Stimulated activated CD4-positive, alpha-beta T cell treated with anti-CD3 and anti-CD28 coated beads, Interleukin-12 subunit alpha, Interleukin-12 subunit beta, amount 100 ng/mL, for 4 hours (primary cell): ENCODE results near the gene CHN1.

Experiments used
- DNase-seq: peaks from one replicate; pipeline ENCODE4 v3.0.0-alpha.2; 2020

CHN1 gene

GRCh38 chr2:174780856-174781255, 224.3 kb downstream of the CHN1 start:
- DNase-seq: no peak

GRCh38 chr2:174780191-174780840, 224.9 kb downstream of the CHN1 start:
- DNase-seq: no peak

GRCh38 chr2:174779361-174779928, 225.7 kb downstream of the CHN1 start:
- no peak for DNase-seq

GRCh38 chr2:174778085-174778981, 226.8 kb downstream of the CHN1 start:
- peak; percentile 32 for DNase-seq

GRCh38 chr2:174777347-174778084, 227.7 kb downstream of the CHN1 start:
- no peak for DNase-seq

- DNase-seq: no peak
Measured at GRCh38 chr2:174776675-174777074, 228.5 kb downstream of the CHN1 start.

GRCh38 chr2:174776223-174776622, 229.0 kb downstream of the CHN1 start:
- DNase-seq: no peak

GRCh38 chr2:174775571-174775980, 229.6 kb downstream of the CHN1 start:
- DNase-seq: no peak

GRCh38 chr2:174774886-174775285, 230.3 kb downstream of the CHN1 start:
- DNase-seq: no peak

GRCh38 chr2:174773215-174773614, 232.0 kb downstream of the CHN1 start:
- no peak for DNase-seq

- DNase-seq: no peak
Measured at GRCh38 chr2:174772472-174772801, 232.7 kb downstream of the CHN1 start.

- DNase-seq: peak; percentile 16
Measured at GRCh38 chr2:174771631-174772471, 233.3 kb downstream of the CHN1 start.

GRCh38 chr2:174771136-174771535, 234.0 kb downstream of the CHN1 start:
- no peak for DNase-seq

GRCh38 chr2:174768557-174768956, 236.6 kb downstream of the CHN1 start:
- no peak for DNase-seq

- DNase-seq: no peak
Measured at GRCh38 chr2:174766271-174766670, 238.9 kb downstream of the CHN1 start.

- DNase-seq: no peak
Measured at GRCh38 chr2:174765576-174765975, 239.6 kb downstream of the CHN1 start.

- DNase-seq: no peak
Measured at GRCh38 chr2:174764280-174765255, 240.6 kb downstream of the CHN1 start, which contains the start of gene CHRNA1. Gene CHRNA1, minus strand, starts transcription at chr2:174764472. Its CDS starts 78 bp downstream, at chr2:174764394.

GRCh38 chr2:174763780-174764179, 241.4 kb downstream of the CHN1 start:
- no peak for DNase-seq

GRCh38 chr2:174762464-174762863, 242.7 kb downstream of the CHN1 start:
- DNase-seq: no peak

- DNase-seq: no peak
Measured at GRCh38 chr2:174761837-174762236, 243.3 kb downstream of the CHN1 start.
